ENCODE measurements around the gene DLGAP1. TPM values are rescaled to one million over a fixed set of nuclear protein-coding genes. Genes with fewer than 3 reads are reported as not detected.
A peak's percentile ranks its signal among the peaks of the same experiment; 100 is the strongest.
"Not testable (repeated sequence)": the region's sequence is repeated elsewhere in the genome, so short reads cannot be mapped to it uniquely, and the experiment has no call there.

DLGAP1 gene
- polyA plus RNA-seq, 1 experiment = 0.09 TPM

DNA sequence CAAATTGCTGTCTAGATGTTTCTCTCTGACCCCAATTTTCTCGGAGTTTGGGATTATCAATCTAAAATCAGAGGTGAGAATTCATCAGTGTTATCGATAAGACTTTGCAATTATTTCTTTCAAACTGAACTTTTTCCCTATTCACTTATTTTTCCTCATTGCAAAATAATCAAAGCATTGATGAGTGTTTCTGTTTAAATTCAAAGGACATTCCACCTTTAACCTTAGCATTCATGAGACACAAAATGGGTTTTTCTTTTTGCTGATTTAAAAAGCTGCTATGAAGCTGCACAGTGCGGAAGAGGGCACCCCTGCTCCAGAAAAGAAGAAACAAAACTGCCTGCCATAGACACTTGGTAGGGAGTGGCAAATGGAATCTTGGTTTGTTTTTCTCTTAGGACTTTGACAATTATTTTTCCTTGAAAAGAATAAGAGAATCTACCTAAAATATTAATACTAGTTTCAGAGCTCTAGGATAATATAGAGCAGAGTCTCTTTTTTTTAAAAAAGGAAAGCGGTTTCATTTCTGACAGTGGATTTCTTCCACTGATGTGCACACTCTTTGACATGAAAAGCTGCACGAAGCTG, 801.8 kb downstream of the DLGAP1 start:
- peak overlapping the region; percentile 96 for H3K27ac ChIP-seq (ENCODE audit: low read depth, low read length)
- CTCF ChIA-PET = interaction anchor here (0.6 to 2.7 kb wide), 6 partner anchors 12 to 342 kb away, joined by 3 to 28 read pairs (median 4); no protein-coding TSS in a partner anchor
- no peaks in the 10 kb centered on the region for H3K9me3 ChIP-seq (ENCODE audit: control insufficient read depth, insufficient read depth, low read length)
- POLR2A ChIA-PET = interaction anchor here (0.8 to 3.1 kb wide), 7 partner anchors 13 to 200 kb away, joined by 3 to 27 read pairs (median 9); no protein-coding TSS in a partner anchor
- peak overlapping the region; percentile 0; the same call in 1 of the 2 replicates for H3K4me3 ChIP-seq (ENCODE audit: low read depth, low read length)
- no peaks in the 10 kb centered on the region for H3K27me3 ChIP-seq (ENCODE audit: control insufficient read depth, insufficient read depth, low read length)
- TF ChIP-seq CTCF (IDR thresholded peaks at IDR 0.05; ENCODE audit: low read depth, low read length) = no peak
- no peak for DNase-seq (ENCODE audit: low read depth, low spot score)

GRCh38 chr18:3652380-3653262, 802.5 kb downstream of the DLGAP1 start:
- peak; percentile 33; the same call in 1 of the 2 replicates for TF ChIP-seq CTCF (IDR thresholded peaks at IDR 0.05; ENCODE audit: low read depth, low read length)
- DNase-seq (ENCODE audit: low read depth, low spot score) = peak; percentile 92
- Histone ChIP-seq H3K9me3 (ENCODE audit: control insufficient read depth, insufficient read depth, low read length) (no peaks in the 10 kb centered on the region), H3K4me3 (ENCODE audit: low read depth, low read length) (no peak overlapping the region), H3K27me3 (ENCODE audit: control insufficient read depth, insufficient read depth, low read length) (no peaks in the 10 kb centered on the region), H3K27ac (ENCODE audit: low read depth, low read length) (peak overlapping the region; percentile 96)
- ChIA-PET POLR2A (interaction anchor here (0.5 to 3.1 kb wide), 9 partner anchors 13 to 261 kb away, joined by 3 to 27 read pairs (median 5); no protein-coding TSS in a partner anchor), CTCF (interaction anchor here (0.6 to 2.7 kb wide), 4 partner anchors 13 to 343 kb away, joined by 3 to 28 read pairs (median 6); no protein-coding TSS in a partner anchor)

- DNase-seq (ENCODE audit: low read depth, low spot score) = no peak
- peak overlapping the region; percentile 52 for H3K27ac ChIP-seq (ENCODE audit: low read depth, low read length)
- ChIA-PET POLR2A (interaction anchor here (0.7 to 3.1 kb wide), 4 partner anchors 27 to 198 kb away, joined by 4 to 17 read pairs (median 9); no protein-coding TSS in a partner anchor), CTCF (interaction anchor here (0.7 kb wide), 1 partner anchor 195 kb away, joined by 3 read pairs; no protein-coding TSS in a partner anchor)
- no peak overlapping the region for H3K4me3 ChIP-seq (ENCODE audit: low read depth, low read length)
- no peak for TF ChIP-seq CTCF (IDR thresholded peaks at IDR 0.05; ENCODE audit: low read depth, low read length)
- no peaks in the 10 kb centered on the region for H3K9me3 ChIP-seq (ENCODE audit: control insufficient read depth, insufficient read depth, low read length)
- no peaks in the 10 kb centered on the region for H3K27me3 ChIP-seq (ENCODE audit: control insufficient read depth, insufficient read depth, low read length)
Observed at GRCh38 chr18:3651266-3651665, 803.8 kb downstream of the DLGAP1 start.

- CTCF ChIA-PET = interaction anchor here (0.8 kb wide), 1 partner anchor 121 kb away, joined by 3 read pairs; no protein-coding TSS in a partner anchor
- DNase-seq (ENCODE audit: low read depth, low spot score); H3K9me3 ChIP-seq (ENCODE audit: control insufficient read depth, insufficient read depth, low read length); H3K4me3 ChIP-seq (ENCODE audit: low read depth, low read length); H3K27me3 ChIP-seq (ENCODE audit: control insufficient read depth, insufficient read depth, low read length): not testable (repeated sequence)
- peak overlapping the region; percentile 93 for H3K27ac ChIP-seq (ENCODE audit: low read depth, low read length)
- POLR2A ChIA-PET = interaction anchor here (0.7 to 2.4 kb wide), 6 partner anchors 15 to 198 kb away, joined by 4 to 13 read pairs (median 6); no protein-coding TSS in a partner anchor
Observed at GRCh38 chr18:3650521-3651042, 804.5 kb downstream of the DLGAP1 start.

All from AG04450 (cell line).